NCI-H82 (cell line): ENCODE results near the gene DEGS2.
"Not testable (repeated sequence)": the region's sequence is repeated elsewhere in the genome, so short reads cannot be mapped to it uniquely, and the experiment has no call there.

Experiments
- DNase-seq: peaks from one replicate; lab custom pipeline; 2025; lab: John Stamatoyannopoulos, UW

The DEGS2 gene

DNA sequence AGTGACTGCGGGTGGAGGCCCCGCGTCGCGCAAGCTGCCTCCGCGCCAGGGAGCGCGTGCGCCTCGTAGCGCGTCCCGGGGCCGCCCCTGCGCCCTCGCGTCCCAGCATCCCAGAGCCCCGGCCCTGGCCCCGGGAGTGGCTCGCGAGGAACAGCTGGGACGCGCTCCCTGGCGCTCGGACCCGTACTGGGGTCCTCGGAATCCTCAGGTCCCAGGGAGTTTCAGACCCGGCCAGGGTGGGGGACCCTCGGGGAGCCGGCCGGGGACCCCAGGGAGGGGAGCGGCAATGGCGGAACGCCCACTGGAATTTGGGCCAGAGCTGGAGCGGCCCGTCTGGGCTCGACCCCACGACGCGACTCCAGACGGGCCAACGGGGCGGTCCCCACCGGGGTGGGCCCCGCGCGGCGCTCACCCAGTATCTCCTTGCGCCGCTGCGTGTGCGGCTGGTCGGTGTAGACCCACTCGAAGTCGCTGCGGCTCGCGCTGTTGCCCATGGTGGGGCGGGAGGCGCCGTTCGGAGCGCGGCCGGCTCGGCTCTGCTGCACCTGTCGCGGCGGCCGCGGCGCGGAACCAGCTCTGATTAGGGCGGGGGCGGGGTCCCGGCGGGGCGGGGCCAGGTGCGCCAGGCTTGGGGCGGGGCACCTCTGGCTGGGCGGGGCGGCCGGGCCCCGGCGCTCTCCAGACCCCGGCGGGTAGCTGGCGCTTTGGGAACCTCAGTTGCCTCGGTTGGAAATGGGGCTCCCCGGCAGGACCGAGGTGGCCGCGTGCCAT is at the start of gene DEGS2:
Gene DEGS2 (minus strand): TSS at position 552 of the 771 bp plus-strand sequence. CDS start 58 bp downstream, at position 494.
- DNase-seq, result peak; percentile 51

DNA sequence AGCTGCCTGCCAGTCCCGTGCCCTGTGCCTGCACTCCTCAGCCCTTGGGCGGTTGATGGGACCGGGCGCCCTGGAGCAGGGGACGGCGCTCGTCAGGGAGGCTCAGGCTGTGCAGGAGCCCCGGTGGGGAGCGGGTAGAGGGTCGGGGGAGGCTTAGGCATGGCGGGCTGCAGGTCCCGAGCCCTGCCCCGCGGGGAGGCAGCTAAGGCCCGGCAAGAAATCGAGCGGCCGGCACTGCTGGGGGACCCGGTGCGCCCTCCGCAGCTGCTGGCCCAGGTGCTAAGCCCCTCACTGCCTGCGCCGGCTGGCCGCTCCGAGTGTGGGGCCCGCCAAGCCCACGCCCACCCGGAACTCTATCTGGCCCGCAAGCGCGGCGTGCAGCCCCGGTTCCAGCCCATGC is 48.7 kb upstream of the DEGS2 start:
- DNase-seq, result not testable (repeated sequence)

DNA sequence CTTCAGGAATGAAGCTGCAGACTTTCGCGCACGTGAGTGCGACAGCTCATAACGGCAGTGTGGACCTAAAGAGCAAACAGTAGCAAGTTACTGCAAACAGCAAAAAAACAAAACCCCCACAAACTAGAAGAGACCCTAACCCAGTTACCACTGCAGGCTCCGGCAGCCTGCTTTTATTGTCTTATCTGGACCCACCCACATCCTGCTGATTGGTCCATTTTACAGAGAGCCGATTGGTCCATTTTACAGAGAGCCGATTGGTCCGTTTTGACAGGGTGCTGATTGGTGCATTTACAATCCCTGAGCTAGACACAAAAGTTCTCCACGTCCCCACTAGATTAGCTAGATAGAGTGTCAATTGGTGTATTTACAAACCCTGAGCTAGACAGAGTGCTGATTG is 48.1 kb upstream of the DEGS2 start:
- not testable (repeated sequence) for DNase-seq

DNA sequence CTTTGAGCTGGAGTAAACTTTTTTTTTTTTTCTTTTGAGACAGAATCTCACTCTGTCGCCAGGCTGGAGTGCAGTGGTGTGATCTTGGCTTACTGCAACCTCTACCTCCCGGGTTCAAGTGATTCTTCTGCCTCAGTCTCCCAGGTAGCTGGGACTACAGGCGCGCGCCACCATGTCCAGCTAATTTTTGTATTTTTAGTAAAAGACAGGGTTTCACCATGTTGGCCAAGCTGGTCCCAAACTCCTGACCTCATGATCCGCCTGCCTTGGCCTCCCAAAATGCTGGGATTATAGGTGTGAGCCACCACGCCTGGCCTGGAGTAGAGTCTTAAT is 45.4 kb upstream of the DEGS2 start:
- not testable (repeated sequence) for DNase-seq

DNA sequence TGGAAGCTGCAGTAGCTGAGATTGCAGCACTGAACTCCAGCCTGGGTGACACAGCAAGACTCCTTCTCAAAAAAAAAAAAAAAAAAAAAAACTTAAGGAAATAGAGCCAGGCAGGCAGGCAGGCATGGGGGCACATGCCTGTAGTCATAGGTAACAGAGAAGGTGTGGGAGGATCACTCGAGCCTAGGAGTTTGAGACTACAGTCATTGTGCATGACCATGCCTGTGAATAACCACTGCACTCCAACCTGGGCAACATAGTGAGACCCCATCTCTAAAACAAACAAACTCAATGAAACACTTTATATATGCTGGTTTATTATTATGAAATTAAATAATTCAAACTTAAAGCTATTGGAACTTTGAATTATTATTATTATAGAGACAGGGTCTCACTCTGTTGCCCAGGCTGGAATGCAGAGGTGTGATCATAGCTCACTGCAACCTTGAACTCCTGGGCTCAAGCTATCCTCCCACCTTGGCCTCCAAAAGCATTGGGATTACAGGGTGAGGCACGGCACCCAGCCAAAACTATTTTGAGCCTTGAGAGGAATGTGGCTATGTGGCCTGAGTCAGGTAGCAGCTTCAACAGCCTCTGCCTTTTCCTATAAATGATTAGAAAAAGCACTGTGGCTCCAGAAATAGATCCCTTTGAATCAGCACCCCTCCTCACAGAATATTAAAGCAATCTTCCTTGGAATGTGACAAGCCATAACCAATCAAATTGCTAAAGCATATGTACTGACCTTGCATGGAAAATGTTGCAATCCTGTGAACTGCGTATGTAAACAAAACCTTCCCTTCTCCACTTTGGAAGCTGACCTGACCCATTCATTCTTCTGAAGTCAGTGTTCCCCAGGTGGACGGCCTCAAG is 44.8 kb upstream of the DEGS2 start:
- no peak for DNase-seq

DNA sequence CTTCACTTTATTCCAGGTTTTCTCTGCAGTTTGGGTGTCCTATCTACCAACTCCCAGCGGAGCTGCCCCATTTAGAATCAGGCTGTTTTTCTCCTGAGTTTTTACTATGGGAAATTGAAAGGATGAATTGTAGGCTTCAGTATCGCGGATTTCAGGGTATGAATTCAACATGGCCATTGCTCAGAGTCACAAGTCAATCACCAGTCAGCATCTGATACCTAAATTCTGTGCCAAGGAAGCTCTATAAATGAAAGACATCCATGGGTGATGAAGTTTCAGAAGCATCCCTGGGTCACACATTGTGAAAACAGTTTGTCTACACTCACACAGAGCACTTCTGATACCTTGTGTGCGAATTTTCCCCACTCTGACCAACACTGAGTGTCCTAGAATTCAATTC is 43.7 kb upstream of the DEGS2 start:
- no peak for DNase-seq

DNA sequence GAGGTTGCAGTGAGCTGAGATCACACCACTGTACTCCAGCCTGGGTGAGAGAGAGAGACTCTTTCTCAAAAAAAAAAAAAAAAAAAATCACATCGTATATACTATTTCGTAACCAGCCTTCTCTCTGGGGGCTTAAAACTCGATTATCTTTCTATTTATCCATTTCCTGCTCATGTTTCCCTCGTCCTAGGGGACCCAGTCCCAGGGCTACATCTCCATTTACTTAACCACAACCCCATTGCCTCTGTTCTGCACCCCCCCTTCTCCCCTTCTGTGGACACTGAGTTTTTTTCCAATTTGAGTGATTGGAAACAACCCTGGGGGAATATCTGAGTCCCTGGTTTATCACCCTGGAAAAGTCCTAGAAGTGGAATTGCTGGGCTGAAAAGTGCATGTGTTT is 43.3 kb upstream of the DEGS2 start:
- no peak for DNase-seq

DNA sequence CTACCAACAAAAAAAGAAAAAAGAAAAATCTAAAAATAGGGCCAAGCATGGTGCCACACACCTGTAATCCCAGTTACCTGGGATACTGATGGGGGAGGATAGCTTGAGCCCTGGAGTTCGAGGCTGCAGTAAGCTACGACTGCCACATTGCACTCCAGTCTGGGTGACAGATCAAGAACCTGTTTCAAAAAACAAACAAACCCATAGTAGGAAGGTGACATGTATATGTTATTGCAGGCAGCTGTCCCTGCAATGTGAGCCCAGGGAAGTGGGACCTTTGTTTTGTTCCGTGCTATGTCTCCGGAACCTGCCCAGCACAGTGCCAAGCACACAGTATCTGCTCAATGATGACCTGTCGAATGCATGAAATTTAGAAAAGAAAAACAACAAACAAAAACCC is 42.3 kb upstream of the DEGS2 start:
- DNase-seq, result no peak

DNA sequence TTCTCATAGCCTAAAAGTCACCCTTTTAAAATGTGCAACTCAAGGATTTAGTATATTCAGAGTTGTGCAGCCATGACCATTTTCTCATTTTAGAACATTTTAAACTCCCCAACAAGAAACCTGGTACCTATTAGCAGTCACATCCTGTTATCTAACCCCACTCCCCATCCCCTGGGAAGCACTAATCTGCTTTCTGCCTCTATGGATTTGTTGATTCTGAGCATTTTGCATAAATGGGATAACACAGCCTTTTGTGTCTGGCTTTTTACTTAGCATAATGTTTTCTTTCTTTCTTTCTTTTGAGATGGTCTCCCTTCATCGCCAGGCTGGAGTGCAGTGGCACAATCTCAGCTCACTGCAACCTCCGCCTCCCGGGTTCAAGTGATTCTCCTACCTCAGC is 40.9 kb upstream of the DEGS2 start:
- DNase-seq, result no peak

DNA sequence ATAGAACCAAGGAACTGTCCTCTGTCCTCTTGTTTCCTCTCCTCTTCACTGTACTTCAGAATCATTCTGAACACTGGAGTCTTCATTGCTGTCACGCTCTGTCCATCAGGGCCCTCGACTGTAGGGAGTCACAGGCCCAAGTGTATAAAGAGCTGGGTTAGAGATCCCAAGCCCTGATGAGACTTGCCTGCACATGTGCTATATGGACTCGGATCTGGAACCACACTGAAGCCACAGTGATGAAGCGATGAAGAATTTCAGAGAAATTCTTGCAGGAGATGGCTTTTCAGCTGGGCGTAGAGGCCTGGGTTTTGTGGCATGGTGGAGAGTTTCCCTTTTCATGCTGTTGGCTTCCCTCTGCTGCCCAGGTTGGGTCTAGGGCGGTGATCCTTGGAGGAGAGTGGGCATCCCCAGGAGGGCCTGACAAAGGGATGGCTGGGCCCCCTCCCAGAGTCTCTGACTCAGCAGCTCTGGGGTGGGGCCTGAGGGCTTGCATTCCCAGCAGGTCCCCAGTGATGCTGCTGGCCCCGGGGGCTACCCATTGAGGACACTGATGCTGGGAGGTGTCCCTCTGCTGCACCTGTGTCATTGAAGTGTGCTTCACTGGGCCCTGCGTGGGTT is 39.9 kb upstream of the DEGS2 start:
- DNase-seq, result no peak

DNA sequence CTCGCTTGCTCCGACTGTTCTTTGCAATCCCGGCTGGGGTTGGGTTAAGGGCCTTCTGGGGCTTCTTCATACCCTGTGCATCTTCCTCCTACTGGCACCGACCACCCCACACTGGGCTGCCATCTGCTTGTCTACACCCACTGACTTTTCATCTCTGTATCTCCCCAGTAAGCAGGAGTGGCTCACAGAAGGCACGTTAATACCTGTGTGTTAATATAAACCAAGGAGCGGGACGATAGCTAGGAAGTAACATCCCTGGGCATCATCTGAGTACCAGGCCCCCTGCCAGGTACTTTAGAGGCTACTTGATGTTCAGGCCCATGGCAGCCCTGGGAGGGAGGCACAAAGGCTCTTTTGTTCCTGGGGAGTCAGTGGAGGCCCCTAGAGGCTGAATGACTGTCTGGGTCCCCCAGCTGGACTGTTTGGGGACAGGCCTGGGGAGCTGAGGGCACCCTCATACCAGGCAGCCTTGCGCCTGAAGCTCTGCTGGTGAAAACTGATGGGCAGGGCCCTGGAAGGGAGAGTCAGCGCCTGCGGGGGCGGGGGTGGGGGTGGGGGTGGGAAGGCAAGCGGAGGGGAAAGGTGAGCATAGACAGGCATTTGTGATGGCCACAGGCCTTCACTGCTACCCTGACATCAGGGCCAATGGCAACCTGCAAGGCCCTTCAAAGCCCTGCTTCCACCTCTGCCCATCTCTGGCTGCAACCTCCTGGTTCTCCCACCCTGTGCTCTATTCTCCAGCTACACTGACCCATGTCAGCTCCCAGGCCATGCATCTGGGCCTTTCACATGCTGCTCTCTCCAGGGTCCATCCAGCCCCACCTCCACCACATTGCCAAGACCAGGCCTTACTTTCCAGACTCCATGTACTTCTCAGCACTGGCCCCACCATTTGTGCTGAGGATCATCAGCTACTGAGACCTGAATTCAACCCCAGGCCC is 34.2 kb upstream of the DEGS2 start:
- DNase-seq, result no peak

DNA sequence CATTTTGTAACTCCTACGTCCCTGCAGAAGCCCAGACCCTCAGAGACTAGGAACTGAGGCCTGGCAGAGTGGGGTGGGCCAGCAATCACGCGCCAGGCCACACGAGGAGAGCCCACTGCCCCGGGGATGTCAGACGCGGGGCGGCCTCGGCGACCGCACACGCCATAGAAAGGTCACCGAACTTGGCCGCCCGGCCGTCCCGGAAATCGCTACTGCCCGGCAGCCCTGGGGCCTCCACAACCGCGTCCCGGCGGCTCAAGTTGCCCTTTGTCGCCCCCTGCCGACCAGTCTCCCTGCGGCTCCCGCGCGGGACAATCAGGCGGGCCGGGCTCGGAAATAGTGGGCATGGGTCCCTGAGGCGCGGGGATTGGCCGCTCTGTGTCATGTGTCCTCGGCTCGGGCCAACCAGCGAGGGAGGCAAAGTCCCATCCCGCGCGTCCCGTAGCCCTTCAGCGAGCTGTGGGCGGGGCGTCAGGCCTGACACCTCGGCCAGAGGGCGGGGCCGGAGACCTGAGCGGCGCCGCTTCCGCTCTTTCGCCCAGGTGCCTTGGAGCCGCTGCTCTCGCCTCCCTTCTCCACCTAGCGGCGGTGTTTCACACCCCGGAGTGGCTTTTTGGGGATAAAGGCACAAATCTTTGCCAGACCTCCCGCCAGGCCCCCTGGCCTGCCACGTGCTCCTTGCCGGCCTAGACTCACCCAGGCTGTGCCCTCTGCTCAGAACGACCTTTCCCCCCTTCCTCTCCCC is 33.4 kb upstream of the DEGS2 start:
- peak; percentile 99 for DNase-seq

DNA sequence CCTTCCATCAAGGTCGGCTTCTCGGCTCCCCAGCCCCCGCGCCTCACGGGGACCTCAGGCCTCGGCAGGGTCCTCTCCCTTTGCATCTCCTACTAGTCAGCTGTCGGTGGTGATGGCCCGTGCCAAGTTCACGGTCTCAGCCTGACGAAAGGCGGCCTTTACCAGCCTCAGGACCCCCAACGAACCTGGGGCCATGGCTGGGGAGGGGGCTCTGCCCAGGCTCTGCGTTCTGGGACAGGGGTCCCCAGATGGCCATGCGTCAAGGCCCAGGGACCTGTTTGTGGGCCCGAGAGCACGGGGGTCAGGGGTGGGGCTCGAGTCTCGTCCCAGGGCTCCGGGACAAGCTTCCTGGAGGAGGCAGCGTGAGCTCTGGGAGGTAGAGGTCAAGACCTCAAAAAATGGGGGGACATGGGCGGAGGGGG is 32.8 kb upstream of the DEGS2 start:
- DNase-seq, result peak; percentile 19

DNA sequence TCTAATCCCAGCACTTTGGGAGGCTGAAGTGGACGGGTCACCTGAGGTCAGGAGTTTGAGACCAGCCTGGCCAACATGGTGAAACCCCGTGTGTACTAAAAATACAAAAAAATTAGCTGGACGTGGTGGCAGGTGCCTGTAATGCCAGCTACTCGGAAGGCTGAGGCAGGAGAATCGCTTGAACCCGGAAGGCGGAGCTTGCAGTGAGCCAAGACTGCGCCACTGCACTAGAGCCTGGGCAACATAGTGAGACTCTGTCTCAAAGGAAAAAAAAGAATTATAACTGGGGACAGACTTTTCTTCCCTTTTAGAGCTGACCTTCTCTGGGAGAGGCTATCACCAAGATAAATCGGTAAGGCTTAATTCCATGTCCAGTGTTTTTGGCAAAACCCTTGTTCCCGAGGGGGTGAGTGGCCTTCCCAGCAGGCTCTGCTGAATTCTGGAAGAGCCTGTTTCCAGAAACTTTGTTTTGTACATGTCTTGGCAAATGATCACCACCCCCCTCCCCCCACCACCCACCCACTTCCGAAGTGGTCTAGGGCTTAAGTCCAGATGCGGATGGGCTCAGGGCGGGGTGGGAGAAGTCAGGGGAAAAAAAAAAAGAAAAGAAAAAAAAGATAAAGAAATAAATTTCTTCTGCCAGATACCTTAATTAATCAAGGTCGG is 32.3 kb upstream of the DEGS2 start:
- no peak for DNase-seq

DNA sequence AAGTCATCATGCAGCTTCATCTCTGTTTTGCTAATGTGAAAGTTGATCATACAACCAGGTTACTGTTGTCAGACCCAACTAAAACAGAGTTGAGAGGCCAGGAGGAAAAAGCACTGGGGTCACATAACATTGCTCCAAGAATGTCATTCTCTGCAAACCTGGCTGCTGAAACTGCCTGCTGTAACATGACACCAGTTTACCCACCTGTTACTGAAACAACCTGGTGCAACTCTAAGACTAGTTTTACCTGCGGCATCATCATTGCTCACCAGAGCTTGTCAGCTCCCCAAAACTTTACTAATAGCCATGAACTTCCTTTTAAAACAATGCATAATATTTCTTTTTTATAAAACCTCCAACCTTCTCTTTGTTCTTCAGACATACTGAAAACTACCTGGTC is 30.7 kb upstream of the DEGS2 start:
- no peak for DNase-seq

DNA sequence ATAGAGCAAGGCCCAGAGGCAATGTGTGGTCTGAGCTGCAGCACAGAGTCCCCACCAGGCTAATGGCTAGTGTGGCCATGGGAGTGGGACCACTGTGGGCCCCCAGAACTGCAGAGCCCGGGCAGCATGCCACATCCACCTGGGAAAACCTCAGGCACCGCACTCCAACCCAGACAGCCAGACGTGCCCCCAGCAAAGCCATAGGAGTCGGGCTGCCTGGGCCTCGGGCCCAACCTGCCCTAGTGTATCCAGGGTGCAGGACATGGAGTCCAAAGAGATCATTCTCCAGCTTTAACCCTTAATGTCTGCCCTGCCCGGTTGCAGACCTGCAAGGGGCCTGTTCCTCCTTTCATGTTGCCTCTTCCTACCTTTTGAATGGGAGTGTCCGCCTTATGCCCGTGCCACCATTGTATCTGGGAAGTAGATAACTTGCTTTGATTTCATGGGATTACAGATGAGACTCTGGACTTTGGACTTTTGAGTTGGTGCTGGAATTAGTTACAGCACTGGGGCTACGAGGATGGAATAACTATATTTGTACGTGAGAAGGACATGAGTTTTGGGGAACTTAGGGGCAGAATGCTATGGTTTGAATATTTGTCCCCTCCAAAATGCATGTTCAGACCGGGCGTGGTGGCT is 29.1 kb upstream of the DEGS2 start:
- no peak for DNase-seq

DNA sequence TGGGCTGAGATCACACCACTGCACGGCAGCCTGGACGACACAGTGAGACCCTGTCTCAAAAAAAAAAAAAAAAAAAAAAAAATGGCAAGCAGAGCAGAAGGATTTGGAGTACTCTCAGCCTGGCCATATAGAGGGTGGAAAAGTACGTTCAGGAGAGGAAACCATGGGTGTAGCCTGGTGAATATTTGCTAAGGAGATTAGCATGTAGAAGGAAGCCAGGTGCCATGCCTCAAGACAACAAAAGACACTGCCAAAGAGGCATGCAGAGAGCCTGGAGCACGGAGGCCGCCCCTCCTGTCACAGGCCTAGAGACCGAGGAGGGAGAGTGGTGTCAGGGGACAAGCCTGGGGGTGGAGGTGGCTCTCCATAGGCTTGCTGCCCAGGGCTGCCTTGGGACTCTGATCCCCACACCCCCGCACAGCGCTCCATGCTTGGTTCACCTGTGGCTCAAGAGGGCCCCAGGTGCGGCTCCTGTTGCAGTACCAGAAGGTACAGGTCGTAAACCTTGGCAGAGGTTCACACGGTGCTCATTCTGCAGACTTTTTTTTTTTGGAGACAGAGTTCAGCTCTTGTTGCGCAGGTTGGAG is 27.9 kb upstream of the DEGS2 start:
- peak; percentile 16 for DNase-seq

DNA sequence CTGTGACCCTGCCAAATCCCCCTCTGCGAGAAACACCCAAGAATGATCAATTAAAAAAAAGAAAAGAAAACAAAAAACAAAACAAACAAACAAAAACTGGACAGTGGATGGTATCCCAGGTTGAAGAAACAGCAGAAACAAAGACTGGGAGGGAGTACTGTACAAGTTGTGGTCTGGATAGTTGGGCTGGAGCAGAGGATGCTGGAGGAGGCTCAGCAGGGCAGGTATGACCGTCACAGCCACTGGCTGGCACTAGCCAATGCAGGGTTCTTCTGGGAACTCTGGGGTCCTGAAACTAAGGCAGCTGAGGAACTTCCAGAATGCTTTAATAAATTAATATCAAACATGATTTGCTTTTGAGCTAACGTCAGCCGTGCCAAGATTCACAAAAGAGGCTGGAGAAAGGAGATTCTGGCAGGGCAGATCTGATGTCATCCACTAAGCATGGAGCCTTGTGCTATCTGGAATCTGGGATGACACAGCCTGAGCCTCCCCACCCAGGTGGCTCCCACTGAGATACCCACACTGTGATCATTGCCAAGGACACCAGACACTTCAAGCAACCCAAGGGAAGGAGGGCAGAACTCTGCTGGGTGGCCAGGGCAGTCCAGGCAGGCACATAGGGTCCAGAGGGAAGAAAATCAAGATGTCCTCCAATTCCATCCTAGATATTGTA is 22.6 kb upstream of the DEGS2 start:
- DNase-seq, result not testable (repeated sequence)

DNA sequence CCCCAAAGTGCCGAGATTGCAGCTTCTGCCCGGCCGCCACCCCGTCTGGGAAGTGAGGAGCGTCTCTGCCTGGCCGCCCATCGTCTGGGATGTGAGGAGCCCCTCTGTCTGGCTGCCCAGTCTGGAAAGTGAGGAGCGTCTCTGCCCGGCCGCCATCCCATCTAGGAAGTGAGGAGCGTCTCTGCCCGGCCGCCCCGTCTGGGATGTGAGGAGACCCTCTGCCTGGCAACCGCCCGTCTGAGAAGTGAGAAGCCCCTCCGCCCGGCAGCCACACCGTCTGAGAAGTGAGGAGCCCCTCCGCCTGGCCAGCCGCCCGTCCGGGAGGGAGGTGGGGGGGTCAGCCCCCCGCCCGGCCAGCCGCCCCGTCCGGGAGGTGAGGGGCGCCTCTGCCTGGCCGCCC is 21.2 kb upstream of the DEGS2 start:
- DNase-seq, result not testable (repeated sequence)
